Left forelimb (tissue), 1 donor: ENCODE measurements around the gene GRK5.
"Not testable (repeated sequence)": the region's sequence is repeated elsewhere in the genome, so short reads cannot be mapped to it uniquely, and the experiment has no call there.

Experiments
- DNase-seq: peaks from one replicate; pipeline ENCODE4 v3.0.0-alpha.2; 2018; ENCODE audit warnings: low spot score

Gene GRK5

DNA sequence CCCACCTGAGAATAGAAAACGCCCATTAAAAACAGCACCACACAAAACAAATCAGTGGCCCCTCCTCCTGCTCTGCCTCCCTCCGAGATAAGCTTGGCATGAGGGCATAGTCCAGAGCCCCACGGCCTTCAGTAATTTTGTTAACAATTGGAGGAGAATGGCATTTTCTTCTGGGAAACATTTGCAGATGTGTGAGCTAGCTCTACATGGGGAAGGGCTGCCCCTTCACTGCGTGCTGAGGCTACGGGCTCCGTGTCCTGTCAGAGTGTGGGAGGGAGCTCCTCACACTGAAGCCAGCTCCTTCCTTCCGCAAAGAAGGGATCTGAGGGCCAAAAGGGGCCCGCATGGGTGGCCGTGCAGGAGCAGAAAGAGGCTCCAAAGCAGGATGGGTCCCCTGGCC is 15.2 kb downstream of the GRK5 start:
- no peak for DNase-seq

DNA sequence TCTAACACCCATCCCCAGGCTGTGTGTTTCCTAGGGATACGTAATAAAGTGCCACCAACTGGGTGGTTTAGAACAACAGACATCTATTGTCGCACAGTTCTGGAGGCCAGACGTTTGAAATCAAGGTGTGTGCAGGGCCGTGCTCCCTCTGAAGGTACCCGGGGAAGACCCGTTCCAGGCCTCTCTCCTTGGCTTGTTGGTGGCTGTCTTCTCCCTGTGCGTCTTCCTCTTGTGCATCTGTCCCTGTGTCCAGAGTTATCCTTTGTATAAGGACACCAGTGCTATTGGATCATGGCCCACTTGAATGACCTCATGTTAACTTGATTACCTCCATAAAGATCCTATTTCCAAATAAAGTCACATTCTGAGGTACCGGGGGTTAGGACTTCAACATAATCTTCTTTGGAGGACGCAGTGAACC is 15.6 kb downstream of the GRK5 start:
- DNase-seq: no peak

DNA sequence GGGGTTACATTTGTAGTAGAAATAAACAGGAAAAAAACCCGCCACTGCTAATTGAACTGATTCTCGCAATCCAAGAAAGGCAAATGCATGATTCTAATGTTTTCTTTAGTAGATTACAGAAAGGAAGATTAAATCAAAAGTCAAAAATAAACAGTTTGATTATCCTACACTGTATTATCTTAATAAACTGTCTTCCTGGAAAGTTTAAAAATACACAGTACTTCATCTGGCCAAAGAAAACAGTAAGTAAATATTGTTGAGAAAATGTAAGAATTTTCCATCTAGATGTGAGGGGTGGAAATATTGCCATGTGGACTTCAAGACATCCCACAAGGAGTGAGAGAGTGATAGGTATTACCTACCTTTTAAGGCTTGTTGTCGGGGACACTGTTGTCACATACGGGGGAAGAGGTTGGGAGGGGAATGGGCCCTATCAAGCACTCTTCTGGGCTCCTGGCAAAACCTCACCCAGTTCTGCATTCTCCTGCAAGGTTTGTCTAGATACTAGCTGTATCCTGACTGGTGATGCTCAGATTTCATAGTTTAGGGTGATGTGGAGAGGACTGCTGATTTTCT is 17.8 kb downstream of the GRK5 start:
- DNase-seq: no peak

DNA sequence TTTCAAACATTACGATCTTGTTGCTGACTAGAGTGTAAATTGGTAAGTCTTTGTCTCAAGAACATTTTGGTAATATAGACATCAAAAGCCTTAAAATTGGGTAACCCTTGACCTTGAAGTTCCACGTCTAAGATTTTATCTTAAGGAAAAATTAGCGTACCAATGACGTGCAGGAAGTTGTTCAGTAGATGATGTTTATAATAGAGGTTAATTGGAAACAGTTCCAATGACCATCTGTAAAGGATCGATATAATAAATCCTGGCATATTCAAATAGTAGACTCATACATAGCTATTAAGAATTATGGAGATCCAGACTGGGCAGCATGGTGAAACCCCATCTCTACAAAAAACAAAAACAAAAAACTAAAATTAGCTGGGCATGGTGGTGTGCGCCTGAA is 20.5 kb downstream of the GRK5 start:
- DNase-seq: no peak

DNA sequence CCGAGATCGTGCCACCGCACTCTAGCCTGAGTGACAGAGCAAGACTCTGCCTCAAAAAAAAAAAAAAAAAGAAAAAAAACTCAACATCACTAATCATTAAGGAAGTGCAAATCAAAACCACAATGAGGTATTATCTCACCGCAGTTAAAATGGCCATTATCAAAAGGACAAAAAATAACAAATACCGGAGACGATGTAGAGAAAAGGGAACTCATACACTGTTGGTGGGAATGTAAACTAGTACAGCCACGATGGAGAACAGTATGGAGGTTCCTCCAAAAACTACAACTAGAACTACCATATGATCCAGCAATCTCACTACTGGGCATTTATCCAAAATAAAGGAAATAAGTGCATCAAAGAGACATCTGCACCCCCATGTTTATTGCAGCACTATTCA is 24.3 kb downstream of the GRK5 start:
- DNase-seq: no peak

DNA sequence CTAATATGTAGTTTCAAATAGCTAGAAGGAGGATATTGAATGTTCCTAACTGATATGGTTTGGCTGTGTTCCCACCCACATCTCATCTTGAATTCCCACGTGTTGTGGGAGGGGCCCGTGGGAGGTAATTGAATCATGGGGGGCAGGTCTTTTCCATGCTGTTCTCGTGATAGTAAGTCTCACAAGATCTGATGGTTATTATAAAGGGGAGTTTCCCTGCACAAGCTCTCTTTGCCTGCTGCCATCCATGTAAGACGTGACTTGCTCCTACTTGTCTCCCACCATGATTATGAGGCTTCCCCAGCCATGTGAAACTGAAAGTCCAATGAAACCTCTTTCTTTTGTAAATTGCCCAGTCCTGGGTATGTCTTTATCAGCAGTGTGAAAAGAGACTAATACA is 25.1 kb downstream of the GRK5 start:
- DNase-seq: not testable (repeated sequence)

DNA sequence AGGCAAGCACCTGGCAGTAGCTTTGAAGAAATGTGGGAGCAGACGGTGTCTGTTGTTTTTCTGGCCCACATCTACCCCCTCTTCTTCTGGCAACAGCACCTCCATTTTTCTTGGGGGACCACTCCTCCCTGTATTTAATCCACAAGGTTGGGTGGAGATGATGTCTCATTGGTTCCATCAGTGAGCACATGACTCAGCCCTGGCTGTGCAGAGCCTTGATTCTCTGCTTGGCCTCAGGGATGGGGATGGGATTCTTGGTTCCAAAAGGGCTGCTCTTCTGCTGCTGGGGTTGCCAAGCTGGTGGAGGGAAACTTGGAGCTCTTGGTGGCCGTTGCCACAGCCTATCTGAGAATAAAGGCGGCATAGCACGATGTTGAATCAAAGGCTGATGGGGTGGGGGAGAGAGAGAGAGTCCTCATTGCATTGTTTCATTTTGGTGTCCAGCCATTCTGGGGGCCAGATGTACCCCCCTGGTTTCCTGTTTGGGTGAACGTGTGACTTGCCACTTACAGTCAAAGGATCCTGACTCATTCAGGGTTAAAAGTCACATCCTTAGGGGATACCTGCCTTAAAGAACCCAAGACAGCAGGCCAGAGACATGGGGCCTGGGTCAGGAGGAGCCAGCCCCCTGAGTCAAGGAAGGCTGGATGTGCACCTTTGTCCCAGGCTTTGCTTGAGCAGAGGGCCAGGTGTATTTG is 25.9 kb downstream of the GRK5 start:
- DNase-seq: no peak

DNA sequence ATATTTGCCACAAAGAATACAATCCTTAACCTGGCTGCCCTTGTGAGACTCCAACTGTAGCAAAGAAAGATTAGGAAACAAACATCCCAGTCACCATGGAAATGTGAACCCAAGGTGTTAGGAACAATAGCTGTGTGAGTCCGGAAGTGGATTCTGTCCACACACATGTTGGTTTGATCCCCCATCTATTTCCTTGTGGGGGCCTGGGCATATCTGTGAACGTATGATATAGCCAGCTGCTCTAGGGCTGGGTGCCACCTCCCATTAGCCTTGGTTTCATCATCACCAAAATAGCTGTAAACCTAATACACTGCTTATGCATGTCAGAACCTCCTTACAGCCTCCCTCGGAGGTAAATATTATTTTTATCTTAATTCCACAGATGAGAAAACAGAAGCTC is 26.4 kb downstream of the GRK5 start:
- no peak for DNase-seq

DNA sequence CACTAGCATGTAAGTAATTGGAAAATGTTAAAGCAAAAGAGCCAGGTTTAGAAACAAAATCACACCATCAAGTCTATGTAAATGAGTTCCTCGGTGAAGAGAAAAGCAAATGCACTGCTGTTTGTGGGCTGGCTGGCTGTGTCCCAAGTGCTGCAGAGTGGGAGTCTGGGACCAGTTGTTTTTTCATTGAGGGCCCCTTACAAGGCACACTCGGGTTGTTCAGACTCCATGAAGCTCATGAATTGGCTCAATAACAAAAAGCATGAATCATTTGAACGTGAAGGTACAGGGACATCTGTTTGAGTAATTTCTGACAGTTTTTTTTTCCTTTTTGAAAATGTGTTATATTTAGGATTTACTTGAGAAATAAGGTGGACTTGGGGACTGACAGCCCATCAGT is 28.0 kb downstream of the GRK5 start:
- no peak for DNase-seq

DNA sequence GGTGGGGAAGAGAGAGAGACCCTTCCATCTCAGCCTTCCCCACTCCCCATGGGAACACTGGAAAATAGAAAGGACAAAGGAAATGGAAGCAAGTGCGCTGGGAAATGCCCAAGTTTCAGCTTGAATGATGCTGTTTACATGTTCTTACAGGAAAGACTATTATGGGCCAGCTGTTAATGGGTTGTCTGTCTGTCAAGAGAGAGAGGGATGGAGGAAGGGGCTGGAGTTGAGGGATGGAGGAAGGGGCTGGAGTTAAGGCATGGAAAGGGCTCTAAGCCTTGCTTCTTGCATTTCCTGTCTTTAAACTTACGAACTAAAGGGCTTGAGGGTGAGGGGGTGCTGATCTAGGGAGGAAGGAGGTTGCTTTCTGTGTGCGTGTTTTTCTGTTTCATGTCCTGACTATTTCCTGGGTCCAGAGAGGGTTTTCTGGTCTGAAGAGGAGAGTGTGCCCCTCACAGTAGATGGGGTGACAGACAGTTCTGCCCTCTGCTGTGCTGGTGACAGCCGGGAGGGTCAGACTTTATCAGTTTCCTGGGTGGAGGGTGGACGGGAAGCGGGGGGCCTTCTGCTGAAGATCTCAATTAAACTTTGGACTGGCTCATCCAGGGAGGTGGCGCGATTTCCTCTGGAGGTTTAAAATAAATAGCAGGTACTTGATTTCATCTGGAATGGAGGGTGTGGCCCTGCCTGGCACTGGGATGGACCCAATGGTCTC is 30.5 kb downstream of the GRK5 start:
- no peak for DNase-seq

DNA sequence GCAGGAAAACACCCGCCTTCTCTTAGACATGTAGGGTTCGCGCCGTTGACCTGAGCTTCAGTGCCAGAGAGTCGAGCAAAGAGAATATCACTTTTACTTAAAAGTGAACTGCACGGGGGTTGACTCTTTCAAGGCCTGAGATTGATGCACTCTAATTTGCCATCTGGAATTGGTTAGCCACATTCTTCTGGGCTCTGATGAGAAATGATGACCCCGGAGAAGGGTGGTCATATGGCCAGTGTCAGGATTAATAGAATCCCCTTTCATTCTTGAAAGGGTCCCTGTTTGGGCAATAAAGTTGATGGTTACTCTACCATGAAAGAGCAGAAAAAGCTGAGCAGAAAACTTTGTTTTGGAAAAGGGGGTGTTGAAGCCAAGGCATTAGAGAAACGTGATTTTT is 31.2 kb downstream of the GRK5 start:
- no peak for DNase-seq

DNA sequence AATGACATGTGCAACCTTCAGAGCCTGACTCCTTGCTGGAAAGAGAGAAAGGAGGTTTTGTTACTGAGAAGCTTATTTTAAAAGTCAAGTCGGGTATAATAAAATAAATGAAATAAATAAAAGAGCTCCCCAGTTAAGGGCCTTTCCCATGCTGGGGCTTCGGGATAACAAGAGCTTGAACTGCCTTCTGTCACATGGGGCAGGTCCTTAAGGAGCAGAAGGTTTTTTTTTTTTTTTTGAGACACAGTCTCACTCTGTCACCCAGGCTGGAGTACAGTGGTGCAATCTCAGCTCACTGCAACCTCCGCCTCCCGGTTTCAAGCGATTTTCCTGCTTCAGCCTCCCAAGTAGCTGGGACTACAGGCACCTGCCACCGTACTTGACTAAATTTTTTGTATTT is 31.6 kb downstream of the GRK5 start:
- not testable (repeated sequence) for DNase-seq

DNA sequence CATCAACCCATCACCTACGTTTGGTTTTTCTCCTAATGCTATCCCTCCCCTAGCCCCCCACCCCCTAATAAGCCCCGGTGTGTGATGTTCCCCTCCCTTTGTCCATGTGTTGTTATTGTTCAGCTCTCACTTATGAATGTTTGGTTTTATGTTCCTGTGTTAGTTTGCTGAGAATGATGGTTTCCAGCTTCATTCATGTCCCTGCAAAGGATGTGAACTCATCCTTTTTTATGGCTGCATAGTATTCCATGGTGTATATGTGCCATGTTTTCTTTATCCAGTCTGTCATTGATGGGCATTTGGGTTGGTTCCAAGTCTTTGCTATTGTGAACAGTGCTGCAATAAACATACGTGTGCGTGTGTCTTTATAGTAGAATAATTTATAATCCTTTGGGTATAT is 32.3 kb downstream of the GRK5 start:
- DNase-seq: not testable (repeated sequence)

DNA sequence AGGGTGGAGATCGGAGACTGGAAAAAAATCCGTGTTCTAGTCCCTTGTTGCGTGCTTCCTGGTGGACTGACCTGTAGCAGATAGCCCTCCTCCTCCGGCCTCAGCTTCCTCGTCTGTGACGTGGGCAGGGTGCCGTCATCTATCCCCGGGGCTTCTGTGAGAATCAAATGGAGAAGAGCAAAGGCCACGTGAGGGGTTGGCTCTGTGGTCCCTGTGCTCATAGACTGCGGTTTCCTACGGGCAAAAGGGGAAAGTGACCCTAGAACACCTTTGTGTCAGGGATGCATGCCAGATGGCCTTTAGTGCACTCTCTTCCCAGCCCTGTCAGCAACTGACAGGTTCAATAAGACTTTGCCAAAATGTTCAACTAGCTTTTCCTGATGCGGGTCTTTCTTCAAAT is 33.7 kb downstream of the GRK5 start:
- DNase-seq: no peak

DNA sequence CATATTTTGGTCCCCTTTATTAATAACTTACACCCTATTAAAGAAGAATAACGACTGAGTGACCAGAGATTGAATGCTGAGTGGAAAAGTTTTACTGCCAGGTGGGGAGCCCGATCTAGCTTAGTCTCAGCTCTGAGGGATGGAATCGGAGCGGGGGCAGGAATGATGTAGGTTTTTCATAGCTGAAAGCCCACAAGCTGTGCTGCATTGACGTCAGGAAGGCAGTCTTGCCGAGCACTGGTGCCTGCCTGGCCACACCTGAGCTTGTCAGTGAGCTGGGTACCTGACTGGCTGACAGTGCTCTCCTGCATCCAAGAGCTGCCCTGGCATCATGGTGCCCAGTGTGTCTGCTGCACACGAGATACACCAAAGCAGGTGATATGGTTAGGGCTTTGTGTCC is 34.8 kb downstream of the GRK5 start:
- DNase-seq: no peak

DNA sequence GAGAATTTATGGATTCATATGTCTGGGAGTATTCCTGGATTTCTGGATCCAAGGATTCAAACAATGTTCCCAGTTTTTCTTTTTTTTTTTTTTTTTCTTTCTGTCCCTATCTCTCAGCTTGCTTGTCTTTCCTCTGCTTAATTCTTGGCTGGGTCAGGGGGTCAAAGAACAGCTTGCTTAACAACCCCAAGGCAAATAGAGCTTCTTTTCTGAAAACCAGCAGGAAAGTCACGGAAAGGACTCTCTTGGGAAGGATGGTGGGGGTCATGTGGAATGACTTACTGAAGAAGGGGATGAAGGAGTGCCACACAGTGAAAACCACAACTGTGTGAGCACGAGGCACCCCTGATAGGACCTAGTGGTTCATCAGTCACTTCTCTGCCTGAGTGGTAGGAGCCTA is 36.1 kb downstream of the GRK5 start:
- DNase-seq: no peak

DNA sequence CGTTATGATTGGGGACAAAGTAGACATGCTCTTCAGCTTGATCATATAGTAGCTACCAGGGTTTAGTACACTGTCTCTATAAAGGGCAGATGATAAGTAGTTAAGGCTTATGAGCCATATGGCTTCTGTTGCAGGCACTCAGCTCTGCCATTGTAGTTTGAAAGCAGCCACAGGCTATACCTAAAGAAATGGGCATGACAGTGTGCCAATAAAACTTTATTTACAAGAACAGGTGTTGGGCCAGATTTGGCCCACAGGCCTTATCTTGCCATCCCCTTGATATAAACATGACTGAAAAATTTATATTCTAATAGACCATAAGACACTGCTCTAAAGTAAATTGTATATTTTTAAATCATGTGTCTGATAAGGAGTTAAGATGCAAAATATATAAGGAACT is 36.6 kb downstream of the GRK5 start:
- DNase-seq: no peak

DNA sequence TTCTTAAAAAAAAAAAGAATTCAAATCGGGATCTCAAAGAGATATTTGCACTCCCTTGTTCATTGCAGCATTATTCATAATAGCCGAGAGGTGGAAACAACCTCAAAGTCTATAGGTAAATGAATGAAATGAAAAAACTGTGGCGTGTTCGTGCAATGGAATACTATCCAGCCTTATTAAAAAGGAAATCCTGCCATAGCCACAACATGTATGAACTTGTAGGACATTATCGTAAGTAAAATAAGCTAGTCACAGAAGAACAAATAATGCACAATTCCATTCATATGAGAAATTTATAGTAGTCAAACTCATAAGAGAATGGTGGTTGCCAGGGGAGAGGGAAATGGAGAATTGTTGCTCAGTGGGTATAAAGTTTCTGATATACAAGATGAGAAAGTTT is 37.9 kb downstream of the GRK5 start:
- DNase-seq: no peak

DNA sequence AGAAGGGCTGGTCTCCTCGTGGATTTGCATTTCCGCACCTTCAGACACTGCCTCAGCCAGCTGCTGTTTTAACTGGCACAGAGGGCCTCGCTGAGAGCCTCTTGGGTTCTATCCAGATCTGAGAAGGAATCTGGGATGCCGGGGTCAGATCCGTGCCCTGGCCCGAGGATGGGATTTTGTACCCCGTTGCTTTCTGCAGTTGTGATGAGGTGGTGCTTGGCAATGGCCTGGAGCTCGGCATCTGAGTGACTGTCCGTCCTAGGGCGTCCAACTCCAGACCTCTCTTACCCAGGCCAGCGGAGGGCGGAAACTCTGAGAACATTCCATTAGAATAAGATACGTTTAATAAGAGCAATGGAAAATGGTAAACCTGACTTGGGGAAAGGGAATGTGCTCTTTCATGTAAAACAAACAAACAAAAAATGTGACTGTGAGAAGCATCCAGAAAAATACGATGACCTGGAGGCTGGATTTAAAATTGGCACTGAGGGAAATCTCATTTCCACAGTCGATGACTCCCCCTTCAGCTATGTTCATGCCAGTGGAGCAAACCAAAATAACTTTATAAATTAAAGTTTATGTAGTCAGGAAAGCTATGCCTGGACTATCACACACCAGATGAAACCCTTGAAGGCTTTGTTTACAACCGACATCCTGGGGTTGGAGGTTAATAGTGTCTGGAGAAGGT is 39.6 kb downstream of the GRK5 start:
- no peak for DNase-seq

DNA sequence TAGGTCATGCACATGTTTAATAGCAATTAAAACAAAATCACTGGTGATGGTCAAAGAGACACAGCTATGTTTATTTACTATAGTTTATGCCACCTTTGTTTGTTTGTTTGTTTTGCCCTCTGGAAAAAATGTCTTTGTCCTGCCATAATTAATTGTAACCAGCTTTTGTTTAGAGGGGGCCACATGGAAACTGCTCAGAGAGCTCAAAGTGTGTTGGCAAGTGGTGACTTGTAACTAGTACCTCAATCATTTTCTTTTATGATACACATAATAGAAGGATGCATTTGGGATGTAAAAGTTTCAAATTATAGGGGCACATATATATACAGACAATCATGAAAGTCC is 40.2 kb downstream of the GRK5 start:
- no peak for DNase-seq

DNA sequence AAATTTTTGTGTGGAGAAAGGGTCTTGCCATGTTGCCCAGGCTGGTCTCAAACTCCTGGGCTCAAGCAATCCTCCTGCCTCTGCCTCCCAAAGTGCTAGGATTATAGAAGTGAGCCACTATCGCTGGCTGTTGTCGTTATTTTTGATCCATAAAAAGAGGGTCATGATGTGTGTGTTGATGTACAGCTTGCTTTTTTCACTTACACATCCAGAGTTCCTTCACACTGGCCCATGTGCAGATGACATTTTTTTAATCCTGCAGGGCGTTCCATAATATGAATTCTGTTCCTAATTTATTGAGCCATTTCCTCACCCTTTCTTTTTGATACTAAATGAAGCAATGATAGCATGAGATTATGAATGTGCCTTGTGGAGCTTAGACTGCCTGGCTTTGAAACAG is 40.8 kb downstream of the GRK5 start:
- no peak for DNase-seq

DNA sequence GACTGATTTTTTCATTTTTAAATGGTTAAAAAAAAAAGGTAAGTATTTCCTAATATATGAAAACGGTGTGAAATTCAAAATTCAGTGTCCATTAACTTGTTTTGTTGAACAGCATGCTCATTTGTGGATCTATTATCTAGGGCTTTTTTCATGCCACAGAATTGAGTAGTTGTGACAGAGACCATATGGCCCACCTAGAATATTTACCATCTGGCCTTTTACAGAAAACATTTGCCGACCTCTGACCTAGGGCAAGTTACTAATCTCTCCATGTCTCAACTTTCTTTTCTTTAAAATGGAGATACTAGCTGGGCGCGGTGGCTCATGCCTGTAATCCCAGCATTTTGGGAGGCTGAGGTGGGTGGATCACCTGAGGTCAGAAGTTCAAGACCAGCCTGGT is 41.3 kb downstream of the GRK5 start:
- no peak for DNase-seq

DNA sequence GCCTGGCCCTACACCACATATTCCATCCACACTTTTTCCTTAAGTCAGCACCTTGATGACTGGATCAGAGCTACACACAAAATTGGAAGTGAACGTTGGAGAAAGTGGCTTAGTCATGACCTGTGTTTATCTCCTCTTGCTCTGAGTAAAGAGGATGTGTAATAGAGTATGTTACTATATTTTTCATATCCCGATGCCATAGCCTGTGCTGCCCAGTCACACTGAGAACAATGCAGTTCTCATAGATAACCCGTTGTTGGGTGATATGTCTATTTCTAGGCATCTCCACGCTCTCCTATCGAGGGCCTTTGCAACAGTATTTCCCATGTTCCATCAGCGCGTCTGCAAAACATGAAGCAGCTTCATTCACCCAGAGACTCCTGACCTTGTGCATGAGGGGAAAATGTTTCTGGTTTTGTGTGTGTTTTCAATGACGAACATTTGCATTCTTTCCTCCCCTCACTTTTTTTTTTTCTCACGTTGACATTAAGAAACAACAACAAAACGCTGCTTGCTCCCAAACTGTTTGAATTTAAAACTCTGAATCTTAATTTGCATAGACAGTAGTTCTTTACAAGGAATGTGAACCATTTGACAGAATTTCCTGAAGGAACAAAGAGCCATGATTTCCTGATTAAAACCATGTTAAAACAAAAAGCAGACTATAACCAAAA is 43.4 kb downstream of the GRK5 start:
- no peak for DNase-seq
